Stomach (tissue), 9 donors: ENCODE results near the gene NEK7. TPM values are rescaled to one million over a fixed set of nuclear protein-coding genes. Genes with fewer than 3 reads are reported as not detected.

Source experiments
- DNase-seq, 2 donors: peaks; one replicate each; pipeline versions ENCODE4 v3.0.0 to v3.0.0-alpha.2; 2013 to 2019
- H3K27ac ChIP-seq, 5 donors: fragments of 200-600 bp in 4 of 5; sonication (generic) in 4 of 5; one replicate each; pipeline ENCODE4 v1.5.1; 2013 to 2019; ENCODE audit warnings: mild to moderate bottlenecking in 1 of 5, moderate library complexity in 1 of 5
- H3K27me3 ChIP-seq, 3 donors: fragments of 200-600 bp; sonication (generic); one replicate each; pipeline ENCODE4 v1.5.1; 2017 to 2019; ENCODE audit warnings: mixed run types in 1 of 3
- H3K36me3 ChIP-seq, 4 donors: fragments of 200-600 bp; sonication (generic); 1 replicate in 3 of 4; 2 replicates in 1 of 4; pipeline ENCODE4 v1.5.1; 2016 to 2019
- H3K4me1 ChIP-seq, 4 donors: fragments of 200-600 bp; sonication (generic); one replicate each; pipeline ENCODE4 v1.5.1; 2016 to 2019
- H3K4me3 ChIP-seq, 4 donors: fragments of 200-600 bp; sonication (generic) in 3 of 4; one replicate each; pipeline ENCODE4 v1.5.1; 2016 to 2019; ENCODE audit warnings: mild to moderate bottlenecking in 1 of 4
- H3K9me3 ChIP-seq, 4 donors: fragments of 200-600 bp; sonication (generic); one replicate each; pipeline ENCODE4 v1.5.1; 2016 to 2019
- EP300 ChIP-seq: sonication (generic); formaldehyde crosslinking; IDR thresholded peaks from one replicate; pipeline ENCODE4 v1.6.1; 2017; ENCODE audit warnings: antibody characterized with exemption
- POLR2A ChIP-seq, 4 donors: fragments of 450-650 bp; IDR thresholded peaks; one replicate each; pipeline ENCODE4 v1.6.1; 2016; ENCODE audit warnings: antibody characterized with exemption in 4 of 4, control low read depth in 2 of 4, mild to moderate bottlenecking in 1 of 4, moderate library complexity in 1 of 4
- POLR2AphosphoS5 ChIP-seq, 3 donors: sonication (generic); formaldehyde crosslinking; IDR thresholded peaks; one replicate each; pipeline ENCODE4 v1.6.1; 2016; ENCODE audit warnings: antibody characterized with exemption in 3 of 3
- WGBS, 5 donors: extraction: QIAGEN DNeasy Blood & Tissue Kit in 3 of 5; methylation state at CpG; one replicate each; pipeline versions ENCODE4 v1.1.5 to v1.1.7; 2013 to 2018; 5-methylcytosine and 5-hydroxymethylcytosine counted together
- intact Hi-C: fragments of 100-400 bp; cut with DNase I; formaldehyde crosslinking; loops from one replicate; pipeline ENCODE4 v1.15.1; 2023; ENCODE audit warnings: low total_unique reads
- polyA plus RNA-seq, 3 donors: library from polyadenylated mRNA; stranded (reverse); fragments of 200-250 nt; gene quantifications; one replicate each; pipeline ENCODE4 v1.2.3, GENCODE V29; 2013
- total RNA-seq, 5 donors: library from RNA; depleted of rRNA; stranded (reverse); fragments of >200 nt; gene quantifications; one replicate each; pipeline versions ENCODE4 v1.1.0 to v1.2.3, GENCODE V29; 2014 to 2016
- TF ChIP-seq, protein P1 (sequence below), 7 experiments: fragments of 450-650 bp in 4 of 7; fragments of 200-600 bp in 3 of 7; sonication (generic) in 3 of 7; IDR thresholded peaks; one replicate each; pipeline ENCODE4 v1.5.1; 2016 to 2019; ENCODE audit warnings: antibody characterized with exemption in 7 of 7, control low read depth in 2 of 7, mild to moderate bottlenecking in 1 of 7
- donor health status: healthy with polysubstance abuse.
- donor health status: Bipolar disorder and iron deficiency.
- donor health status: healthy.

Gene NEK7
- total and polyA plus RNA-seq, 8 donors, result 13.2 to 116 (median 35.4) TPM

GRCh38 chr1:198158735-198159589 is 2.2 kb downstream of the NEK7 start:
- WGBS, 5 donors, result 0 to 1% (median 1%) methylated on average over 37 of the region's 37 CpGs
- no peaks in the 10 kb centered on the region for H3K36me3 ChIP-seq
- peaks cover 29 to 51% (median 38%) of the 10 kb centered on the region in 4 donors for H3K4me1 ChIP-seq
- H3K27me3 ChIP-seq, result no peaks in the 10 kb centered on the region
- peak; percentile 90 to 97 for DNase-seq
- no peaks in the 10 kb centered on the region for H3K9me3 ChIP-seq
- intact Hi-C loops, result no loop called here
- peak; percentile 51 to 76 (median 70) for TF ChIP-seq POLR2AphosphoS5 (IDR thresholded peaks at IDR 0.05)
- no peak for TF ChIP-seq EP300
- TF ChIP-seq, protein P1, sequence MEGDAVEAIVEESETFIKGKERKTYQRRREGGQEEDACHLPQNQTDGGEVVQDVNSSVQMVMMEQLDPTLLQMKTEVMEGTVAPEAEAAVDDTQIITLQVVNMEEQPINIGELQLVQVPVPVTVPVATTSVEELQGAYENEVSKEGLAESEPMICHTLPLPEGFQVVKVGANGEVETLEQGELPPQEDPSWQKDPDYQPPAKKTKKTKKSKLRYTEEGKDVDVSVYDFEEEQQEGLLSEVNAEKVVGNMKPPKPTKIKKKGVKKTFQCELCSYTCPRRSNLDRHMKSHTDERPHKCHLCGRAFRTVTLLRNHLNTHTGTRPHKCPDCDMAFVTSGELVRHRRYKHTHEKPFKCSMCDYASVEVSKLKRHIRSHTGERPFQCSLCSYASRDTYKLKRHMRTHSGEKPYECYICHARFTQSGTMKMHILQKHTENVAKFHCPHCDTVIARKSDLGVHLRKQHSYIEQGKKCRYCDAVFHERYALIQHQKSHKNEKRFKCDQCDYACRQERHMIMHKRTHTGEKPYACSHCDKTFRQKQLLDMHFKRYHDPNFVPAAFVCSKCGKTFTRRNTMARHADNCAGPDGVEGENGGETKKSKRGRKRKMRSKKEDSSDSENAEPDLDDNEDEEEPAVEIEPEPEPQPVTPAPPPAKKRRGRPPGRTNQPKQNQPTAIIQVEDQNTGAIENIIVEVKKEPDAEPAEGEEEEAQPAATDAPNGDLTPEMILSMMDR (IDR thresholded peaks at IDR 0.05), result no peak
- peak in 1 of 4 donors; percentile 28 for TF ChIP-seq POLR2A (IDR thresholded peaks at IDR 0.05)
- H3K27ac ChIP-seq, result peak overlapping the region; percentile 78 to 99 (median 99)
- H3K4me3 ChIP-seq, result peak overlapping the region; percentile 85 to 99 (median 97)

GRCh38 chr1:198160222-198160621 is 3.4 kb downstream of the NEK7 start:
- 38 to 45% (median 39%) methylated on average over 7 of the region's 7 CpGs for WGBS, 5 donors
- Histone ChIP-seq H3K27ac (peak overlapping the region in 3 of 5 donors; percentile 99), H3K4me3 (no peak overlapping the region), H3K36me3 (no peaks in the 10 kb centered on the region), H3K27me3 (no peaks in the 10 kb centered on the region), H3K9me3 (no peaks in the 10 kb centered on the region), H3K4me1 (peaks cover 29 to 51% (median 38%) of the 10 kb centered on the region in 4 donors)
- DNase-seq, result no peak
- intact Hi-C loops, result no loop called here
- no peak for TF ChIP-seq POLR2A (IDR thresholded peaks at IDR 0.05)

DNA sequence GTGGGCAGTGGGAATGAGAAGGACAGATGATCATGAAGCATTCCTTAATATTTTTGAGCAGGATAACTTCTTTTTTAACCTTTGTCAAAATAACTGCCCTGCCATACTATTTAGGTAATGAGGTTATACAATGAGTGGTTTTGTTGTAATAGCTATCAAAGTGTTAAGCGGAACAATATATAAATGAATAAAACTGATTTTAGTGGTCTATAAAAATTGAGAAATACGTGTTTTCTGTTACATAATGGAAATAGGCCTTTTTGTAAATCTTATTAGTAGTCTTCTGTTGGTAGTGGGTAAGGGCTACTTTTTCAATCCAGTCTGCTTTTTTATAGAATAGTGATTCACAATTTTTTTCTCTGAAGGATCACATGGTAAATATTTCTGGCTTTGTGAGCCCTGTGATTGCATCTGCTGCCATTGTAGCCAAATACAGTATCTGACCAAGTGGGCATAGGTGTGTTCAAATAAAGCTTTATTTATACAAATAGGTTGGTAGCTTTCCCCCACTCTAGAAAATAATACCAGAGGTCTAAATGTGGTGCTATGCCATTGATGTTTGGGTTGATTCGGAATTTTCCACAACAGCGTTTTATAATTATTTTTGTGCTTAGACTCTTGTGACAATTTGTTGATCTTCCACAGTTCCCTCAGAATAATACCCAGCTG is 4.3 kb downstream of the NEK7 start:
- TF ChIP-seq, protein P1 (IDR thresholded peaks at IDR 0.05), result no peak
- TF ChIP-seq POLR2AphosphoS5 (IDR thresholded peaks at IDR 0.05) (no peak), EP300 (no peak), POLR2A (IDR thresholded peaks at IDR 0.05) (no peak)
- WGBS, 5 donors, result 91 to 98% (median 97%) methylated on average over 4 of the region's 4 CpGs
- intact Hi-C loops, result no loop called here
- H3K27ac ChIP-seq, result no peak overlapping the region
- no peak for DNase-seq
- H3K4me1 ChIP-seq, result peaks cover 29 to 53% (median 42%) of the 10 kb centered on the region in 4 donors
- H3K27me3 ChIP-seq, result no peaks in the 10 kb centered on the region
- H3K36me3 ChIP-seq, result no peaks in the 10 kb centered on the region
- H3K9me3 ChIP-seq, result no peaks in the 10 kb centered on the region
- H3K4me3 ChIP-seq, result no peak overlapping the region

DNA sequence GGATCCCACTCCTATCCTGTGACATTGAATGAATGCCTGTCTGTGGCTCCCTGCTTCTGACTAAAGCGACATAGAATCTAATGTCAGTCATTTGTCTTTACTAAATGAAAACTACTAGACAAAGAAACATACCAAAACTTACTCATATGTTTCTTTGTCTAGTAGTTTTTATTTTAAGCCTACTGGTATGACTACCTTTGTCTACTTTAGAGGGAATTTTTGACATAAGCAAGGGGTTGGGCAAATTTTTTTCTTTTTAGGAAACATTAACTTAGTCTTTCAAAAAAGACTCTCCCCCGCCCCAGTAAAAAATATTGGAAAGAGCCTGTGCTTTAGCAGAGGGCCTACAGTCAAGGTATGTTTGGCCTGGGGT is 4.9 kb downstream of the NEK7 start:
- Histone ChIP-seq H3K4me3 (no peak overlapping the region), H3K36me3 (no peaks in the 10 kb centered on the region), H3K4me1 (peaks cover 35 to 60% (median 47%) of the 10 kb centered on the region in 4 donors), H3K27me3 (no peaks in the 10 kb centered on the region), H3K9me3 (no peaks in the 10 kb centered on the region), H3K27ac (peak overlapping the region in 3 of 5 donors; percentile 15 to 56 (median 34))
- intact Hi-C loops, result no loop called here
- TF ChIP-seq POLR2A (IDR thresholded peaks at IDR 0.05) (no peak), EP300 (no peak), POLR2AphosphoS5 (IDR thresholded peaks at IDR 0.05) (no peak)
- TF ChIP-seq, protein P1 (IDR thresholded peaks at IDR 0.05), result no peak
- no peak for DNase-seq
- WGBS, 5 donors, result 73 to 84% (median 80%) methylated on average over 2 of the region's 2 CpGs
